K562 (cell line): ENCODE results near the gene GPR22. TPM values are rescaled to one million over a fixed set of nuclear protein-coding genes. Genes with fewer than 3 reads are reported as not detected.

ENCODE experiments used
- ATAC-seq: fragments of 200-7000 bp; cut with Tn5 transposase; 3 replicates; pipeline ENCODE4 v1.9.1; 2020; ENCODE audit warnings: moderate library complexity
- BruUV-seq: library from RNA; stranded (reverse); fragments of 400-500 nt; replicated peaks from 2 replicates; lab custom pipeline; 2021; lab: Mats Ljungman, UMichigan
- CTCF ChIA-PET: fragments of 300-600 bp; formaldehyde crosslinking; extraction: SDS; loops from one replicate; lab custom pipeline; 2021; ENCODE audit warnings: low intra/inter-chr PET ratio; lab: Yijun Ruan, JAX
- POLR2A ChIA-PET: fragments of 300-600, 350-650 bp; sonication (Branson Sonifier 250); formaldehyde crosslinking; extraction: SDS; loops from one replicate; lab custom pipeline; 2021; ENCODE audit warnings: antibody characterized with exemption, inconsistent platforms; lab: Yijun Ruan, JAX
- DNase-seq, 4 experiments: peaks; one replicate each; pipeline versions ENCODE4 v3.0.0 to v3.0.0-alpha.2; 2011 to 2018; ENCODE audit warnings: low spot score in 3 of 4, mixed read lengths in 3 of 4; ENCODE audit errors: extremely low read depth in 1 of 4
- FAIRE-seq: peaks from 2 replicates; lab custom pipeline; 2011; peaks lifted over from hg19 to GRCh38; lab: Jason Lieb, UNC
- H2AFZ ChIP-seq: 2 replicates; pipeline ENCODE4 v1.6.0; 2011; ENCODE audit warnings: low read depth, low read length, control low read depth, inconsistent platforms
- H3K27ac ChIP-seq: fragments of 200-600 bp; 3 replicates; pipeline ENCODE4 v1.8.0; 2011; ENCODE audit warnings: low read depth, mild to moderate bottlenecking, control low read depth, inconsistent platforms, low read length, moderate library complexity, mixed read lengths; ENCODE audit errors: extremely low read depth
- H3K27me3 ChIP-seq, 2 experiments: fragments of 300-600 bp in 1 of 2; 2 replicates in 1 of 2; 3 replicates in 1 of 2; pipeline versions ENCODE4 v1.6.0 to v1.8.0; 2011; ENCODE audit warnings: inconsistent platforms in 2 of 2, low read length in 2 of 2, mild to moderate bottlenecking in 1 of 2, mixed read lengths in 1 of 2, moderate library complexity in 1 of 2; ENCODE audit not compliant: control insufficient read depth in 2 of 2, insufficient read depth in 2 of 2
- H3K36me3 ChIP-seq: fragments of 300-600 bp; 3 replicates; pipeline ENCODE4 v1.8.0; 2011; ENCODE audit warnings: mild to moderate bottlenecking, low read length, inconsistent platforms; ENCODE audit not compliant: control insufficient read depth, insufficient read depth
- H3K4me1 ChIP-seq, 2 experiments: fragments of 200-600 bp in 1 of 2; replicated peaks in 1 of 2; 2 replicates in 1 of 2; 3 replicates in 1 of 2; pipeline versions ENCODE4 v1.5.1 to v1.8.0; 2011; ENCODE audit warnings: inconsistent platforms in 2 of 2, low read length in 2 of 2, mild to moderate bottlenecking in 1 of 2, mixed read lengths in 1 of 2, moderate library complexity in 1 of 2; ENCODE audit not compliant: control insufficient read depth in 2 of 2, insufficient read depth in 2 of 2
- H3K4me2 ChIP-seq: 2 replicates; pipeline ENCODE4 v1.6.1; 2011; ENCODE audit warnings: low read length, control low read depth, inconsistent platforms, mixed read lengths; ENCODE audit not compliant: insufficient read depth
- H3K4me3 ChIP-seq: fragments of 200-600 bp; sonication (generic), shearing (Covaris generic); 2 replicates; pipeline ENCODE4 v1.5.1; 2016; ENCODE audit warnings: control low read depth, inconsistent platforms
- H3K79me2 ChIP-seq: fragments of 200-600 bp; 3 replicates; pipeline ENCODE4 v1.8.0; 2011; ENCODE audit warnings: low read length, inconsistent platforms; ENCODE audit not compliant: control insufficient read depth, insufficient read depth
- H3K9ac ChIP-seq, 2 experiments: 2 replicates each; pipeline versions ENCODE4 v1.6.0 to v1.6.1; 2011; ENCODE audit warnings: low read depth in 2 of 2, low read length in 2 of 2, control low read depth in 1 of 2, inconsistent platforms in 1 of 2, mild to moderate bottlenecking in 1 of 2, mixed read lengths in 1 of 2; ENCODE audit not compliant: insufficient read depth in 1 of 2
- H3K9me1 ChIP-seq: one replicate; pipeline ENCODE4 v1.6.0; 2011; ENCODE audit warnings: inconsistent platforms, mild to moderate bottlenecking, low read length, moderate library complexity; ENCODE audit not compliant: control insufficient read depth, insufficient read depth
- H3K9me3 ChIP-seq: replicated peaks from 2 replicates; pipeline ENCODE4 v1.5.1; 2011; ENCODE audit warnings: low read depth, low read length, inconsistent platforms; ENCODE audit not compliant: control insufficient read depth, insufficient read depth
- H4K20me1 ChIP-seq: replicated peaks from 2 replicates; pipeline ENCODE4 v1.6.1; 2011; ENCODE audit warnings: low read length, inconsistent platforms, mixed read lengths; ENCODE audit not compliant: control insufficient read depth, insufficient read depth
- JUN ChIP-seq, 2 experiments: sonication (generic) in 1 of 2; formaldehyde crosslinking in 1 of 2; IDR thresholded peaks; 2 replicates each; pipeline versions ENCODE4 v1.6.1 to v1.8.0; 2012 to 2022; ENCODE audit warnings: borderline replicate concordance in 2 of 2, mild to moderate bottlenecking in 2 of 2, improper control_type of control experiment in 1 of 2, low read depth in 1 of 2, low read length in 1 of 2, missing genetic modification reagents in 1 of 2
- KDM4B ChIP-seq, 2 experiments: fragments of 450-650 bp in 1 of 2; sonication (generic) in 1 of 2; IDR thresholded peaks; 2 replicates each; pipeline ENCODE4 v1.6.1; 2016 to 2017; ENCODE audit warnings: borderline replicate concordance in 2 of 2, antibody characterized with exemption in 1 of 2, low read depth in 1 of 2, mild to moderate bottlenecking in 1 of 2
- MECOM ChIP-seq: fragments of 250-450 bp; sonication (Bioruptor Pico); IDR thresholded peaks from 2 replicates; pipeline ENCODE4 v1.8.0; 2022; ENCODE audit warnings: inconsistent platforms
- PRPF4 ChIP-seq: fragments of 200-400 bp; formaldehyde crosslinking; IDR thresholded peaks from one replicate; pipeline ENCODE4 v1.6.1; 2017; ENCODE audit warnings: low read length, low read depth, mild to moderate bottlenecking; ENCODE audit not compliant: insufficient read depth, poor library complexity, severe bottlenecking
- SIX5 ChIP-seq, 2 experiments: IDR thresholded peaks; 2 replicates each; pipeline ENCODE4 v1.6.1; 2011; ENCODE audit warnings: low read length in 2 of 2, borderline replicate concordance in 1 of 2, low read depth in 1 of 2, mild to moderate bottlenecking in 1 of 2, moderate library complexity in 1 of 2; ENCODE audit not compliant: insufficient read depth in 1 of 2
- ZFP1 ChIP-seq: fragments of 450-650 bp; formaldehyde crosslinking; IDR thresholded peaks from 2 replicates; pipeline ENCODE4 v1.4.0; 2020; ENCODE audit warnings: mild to moderate bottlenecking, mixed read lengths
- ZNF175 ChIP-seq: fragments of 200-800 bp; sonication (Bioruptor generic); IDR thresholded peaks from 2 replicates; pipeline ENCODE4 v1.6.1; 2016; ENCODE audit warnings: low read depth, mild to moderate bottlenecking, missing genetic modification characterization, missing compliant biosample characterization
- ZNF589 ChIP-seq: fragments of 200-800 bp; sonication (Bioruptor generic); IDR thresholded peaks from 2 replicates; pipeline ENCODE4 v1.6.1; 2016; ENCODE audit warnings: low read depth, missing genetic modification characterization, missing compliant biosample characterization
- WGBS: fragments of 100-300 bp; shearing (Covaris generic); methylation state at CpG from one replicate; pipeline ENCODE4 v1.1.6; 2016; ENCODE audit warnings: low coverage, mixed read lengths; ENCODE audit not compliant: insufficient coverage; ENCODE audit errors: missing lambda C conversion rate; 5-methylcytosine and 5-hydroxymethylcytosine counted together
- in situ Hi-C: fragments of 300-500 bp; cut with MboI; formaldehyde crosslinking; loops from 4 replicates; pipeline ENCODE4 v1.15.0; 2018; ENCODE audit warnings: inconsistent platforms, mixed read lengths
- intact Hi-C: fragments of 100-400 bp; cut with micrococcal nuclease; formaldehyde crosslinking; loops from 2 replicates; pipeline ENCODE4 v1.14.2; 2022
- polyA plus RNA-seq, 8 experiments: library from polyadenylated mRNA; depleted of rRNA in 4 of 8; stranded (reverse) in 5 of 8; unstranded in 3 of 8; fragments of >200 nt; fragmentation: Nextera tagmentation in 2 of 8; fragmentation: Illumina TruSeq in 1 of 8; extraction: Ambion mirVana in 2 of 8; extraction: Trizol in 1 of 8; gene quantifications; 2 replicates each; pipeline versions ENCODE4 v1.2.1 to v1.2.3, GENCODE V29; 2011 to 2014; ENCODE audit warnings: inconsistent platforms in 1 of 8, missing spikeins in 1 of 8
- total RNA-seq, 7 experiments: library from RNA; depleted of rRNA in 6 of 7; stranded (reverse); fragments of >200 nt in 6 of 7; fragmentation: Illumina TruSeq in 2 of 7; extraction: Trizol in 2 of 7; gene quantifications; 2 replicates each; pipeline versions ENCODE4 v1.2.1 to v1.2.3, GENCODE V29; 2011 to 2021; ENCODE audit warnings: low replicate concordance in 1 of 7
- TF ChIP-seq, protein P1 (sequence below): sonication (generic); formaldehyde crosslinking; IDR thresholded peaks from 2 replicates; pipeline ENCODE4 v1.8.1; 2023; ENCODE audit warnings: missing genetic modification reagents, mild to moderate bottlenecking, borderline replicate concordance
- TF ChIP-seq, protein P2 (sequence below), 2 experiments: fragments of 150-350 bp in 1 of 2; IDR thresholded peaks; 2 replicates each; pipeline ENCODE4 v1.6.1; 2012 to 2016; ENCODE audit warnings: low read depth in 2 of 2, low read length in 2 of 2, mild to moderate bottlenecking in 1 of 2, moderate library complexity in 1 of 2

The GPR22 gene
- total and polyA plus RNA-seq, 9 of the 15 experiments (the other 6 are each of a cell fraction or from before 2014, with no cell fraction given) = 0.07 to 0.20 TPM; not detected in 7

DNA sequence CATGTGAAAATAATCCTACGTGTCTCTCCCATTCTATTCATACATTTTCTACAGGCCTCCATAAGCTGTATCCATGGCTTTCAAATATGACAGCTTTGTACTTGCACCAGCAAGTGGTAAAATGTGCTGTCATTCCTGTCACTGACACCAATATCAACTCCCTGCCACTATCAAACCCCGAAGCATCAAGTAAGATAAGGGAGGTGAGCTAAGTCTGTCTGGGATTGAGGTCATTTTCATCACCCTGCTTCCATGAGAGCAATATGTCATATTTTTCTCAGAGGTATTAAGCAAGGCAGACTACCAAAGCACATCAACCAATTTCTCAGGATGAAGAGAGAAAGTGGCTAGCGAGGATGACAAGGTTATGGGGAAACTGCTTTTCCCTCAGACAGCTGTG lies 11.1 kb downstream of the GPR22 start (continued):
- TF ChIP-seq JUN (IDR thresholded peaks at IDR 0.05; ENCODE audit: borderline replicate concordance, low read depth, low read length) (peak; percentile 64; the same call in 1 of the 2 replicates), JUN (CRISPR knock-in tag; IDR thresholded peaks at IDR 0.05; ENCODE audit: borderline replicate concordance) (no peak), SIX5 (IDR thresholded peaks at IDR 0.05; ENCODE audit: borderline replicate concordance in 1 of 2, insufficient read depth in 1 of 2, low read depth in 1 of 2, low read length in 2 of 2) (no peak), MECOM (CRISPR knock-in tag) (0 out of 2 replicates have a peak, but pooled peaks have one; percentile 50), ZNF589 (peak; percentile 36; the same call in 1 of the 2 replicates)

DNA sequence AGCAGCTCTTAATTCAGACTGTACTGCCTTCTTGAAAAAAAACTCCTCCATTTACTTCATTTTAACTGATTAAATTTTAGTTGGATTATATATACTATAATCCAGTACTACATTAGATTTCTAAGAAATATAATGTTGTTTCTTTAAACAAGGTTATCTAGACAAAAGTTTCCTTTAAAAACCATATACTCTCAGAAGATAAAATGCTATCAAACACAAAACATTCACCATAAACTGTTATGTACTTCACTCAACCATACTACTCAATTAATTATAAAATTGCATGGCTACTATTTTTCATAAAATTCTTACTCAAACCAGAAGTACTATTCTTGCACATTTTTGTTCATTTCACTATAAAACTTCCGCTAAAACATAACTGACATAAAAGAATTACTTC lies 12.7 kb downstream of the GPR22 start:
- 0 out of 3 replicates have a peak, but pooled peaks cover 2% of the 10 kb centered on the region for H3K79me2 ChIP-seq
- H3K9me3 ChIP-seq = no peaks in the 10 kb centered on the region
- no peak overlapping the region for H2AFZ ChIP-seq
- intact Hi-C loops (no loop called here), in situ Hi-C loops (no loop called here)
- H4K20me1 ChIP-seq = no peaks in the 10 kb centered on the region
- FAIRE-seq (no peak), DNase-seq (no peak), ATAC-seq (no peak)
- H3K9ac ChIP-seq = no peak overlapping the region
- H3K4me1 ChIP-seq = peaks cover 0 to 8% of the 10 kb centered on the region in 2 experiments; a peak in 2 of 5 replicates
- no peak overlapping the region for H3K4me2 ChIP-seq
- no peaks in the 10 kb centered on the region for H3K36me3 ChIP-seq
- no peak overlapping the region for H3K4me3 ChIP-seq
- no TSS peak for BruUV-seq
- CTCF ChIA-PET = no interaction called here
- H3K27me3 ChIP-seq = no peaks in the 10 kb centered on the region
- POLR2A ChIA-PET = interaction anchor here (2.2 kb wide), 1 partner anchor 13 kb away, joined by 11 read pairs; no protein-coding TSS in a partner anchor
- no peaks in the 10 kb centered on the region for H3K9me1 ChIP-seq
- 94% methylated on average over 1 of the region's 1 CpG for WGBS
- no peak overlapping the region for H3K27ac ChIP-seq
- TF ChIP-seq, protein P1, sequence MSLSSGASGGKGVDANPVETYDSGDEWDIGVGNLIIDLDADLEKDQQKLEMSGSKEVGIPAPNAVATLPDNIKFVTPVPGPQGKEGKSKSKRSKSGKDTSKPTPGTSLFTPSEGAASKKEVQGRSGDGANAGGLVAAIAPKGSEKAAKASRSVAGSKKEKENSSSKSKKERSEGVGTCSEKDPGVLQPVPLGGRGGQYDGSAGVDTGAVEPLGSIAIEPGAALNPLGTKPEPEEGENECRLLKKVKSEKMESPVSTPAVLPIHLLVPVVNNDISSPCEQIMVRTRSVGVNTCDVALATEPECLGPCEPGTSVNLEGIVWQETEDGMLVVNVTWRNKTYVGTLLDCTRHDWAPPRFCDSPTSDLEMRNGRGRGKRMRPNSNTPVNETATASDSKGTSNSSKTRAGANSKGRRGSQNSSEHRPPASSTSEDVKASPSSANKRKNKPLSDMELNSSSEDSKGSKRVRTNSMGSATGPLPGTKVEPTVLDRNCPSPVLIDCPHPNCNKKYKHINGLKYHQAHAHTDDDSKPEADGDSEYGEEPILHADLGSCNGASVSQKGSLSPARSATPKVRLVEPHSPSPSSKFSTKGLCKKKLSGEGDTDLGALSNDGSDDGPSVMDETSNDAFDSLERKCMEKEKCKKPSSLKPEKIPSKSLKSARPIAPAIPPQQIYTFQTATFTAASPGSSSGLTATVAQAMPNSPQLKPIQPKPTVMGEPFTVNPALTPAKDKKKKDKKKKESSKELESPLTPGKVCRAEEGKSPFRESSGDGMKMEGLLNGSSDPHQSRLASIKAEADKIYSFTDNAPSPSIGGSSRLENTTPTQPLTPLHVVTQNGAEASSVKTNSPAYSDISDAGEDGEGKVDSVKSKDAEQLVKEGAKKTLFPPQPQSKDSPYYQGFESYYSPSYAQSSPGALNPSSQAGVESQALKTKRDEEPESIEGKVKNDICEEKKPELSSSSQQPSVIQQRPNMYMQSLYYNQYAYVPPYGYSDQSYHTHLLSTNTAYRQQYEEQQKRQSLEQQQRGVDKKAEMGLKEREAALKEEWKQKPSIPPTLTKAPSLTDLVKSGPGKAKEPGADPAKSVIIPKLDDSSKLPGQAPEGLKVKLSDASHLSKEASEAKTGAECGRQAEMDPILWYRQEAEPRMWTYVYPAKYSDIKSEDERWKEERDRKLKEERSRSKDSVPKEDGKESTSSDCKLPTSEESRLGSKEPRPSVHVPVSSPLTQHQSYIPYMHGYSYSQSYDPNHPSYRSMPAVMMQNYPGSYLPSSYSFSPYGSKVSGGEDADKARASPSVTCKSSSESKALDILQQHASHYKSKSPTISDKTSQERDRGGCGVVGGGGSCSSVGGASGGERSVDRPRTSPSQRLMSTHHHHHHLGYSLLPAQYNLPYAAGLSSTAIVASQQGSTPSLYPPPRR (CRISPR knock-in tag) = no peak
- TF ChIP-seq, protein P2, sequence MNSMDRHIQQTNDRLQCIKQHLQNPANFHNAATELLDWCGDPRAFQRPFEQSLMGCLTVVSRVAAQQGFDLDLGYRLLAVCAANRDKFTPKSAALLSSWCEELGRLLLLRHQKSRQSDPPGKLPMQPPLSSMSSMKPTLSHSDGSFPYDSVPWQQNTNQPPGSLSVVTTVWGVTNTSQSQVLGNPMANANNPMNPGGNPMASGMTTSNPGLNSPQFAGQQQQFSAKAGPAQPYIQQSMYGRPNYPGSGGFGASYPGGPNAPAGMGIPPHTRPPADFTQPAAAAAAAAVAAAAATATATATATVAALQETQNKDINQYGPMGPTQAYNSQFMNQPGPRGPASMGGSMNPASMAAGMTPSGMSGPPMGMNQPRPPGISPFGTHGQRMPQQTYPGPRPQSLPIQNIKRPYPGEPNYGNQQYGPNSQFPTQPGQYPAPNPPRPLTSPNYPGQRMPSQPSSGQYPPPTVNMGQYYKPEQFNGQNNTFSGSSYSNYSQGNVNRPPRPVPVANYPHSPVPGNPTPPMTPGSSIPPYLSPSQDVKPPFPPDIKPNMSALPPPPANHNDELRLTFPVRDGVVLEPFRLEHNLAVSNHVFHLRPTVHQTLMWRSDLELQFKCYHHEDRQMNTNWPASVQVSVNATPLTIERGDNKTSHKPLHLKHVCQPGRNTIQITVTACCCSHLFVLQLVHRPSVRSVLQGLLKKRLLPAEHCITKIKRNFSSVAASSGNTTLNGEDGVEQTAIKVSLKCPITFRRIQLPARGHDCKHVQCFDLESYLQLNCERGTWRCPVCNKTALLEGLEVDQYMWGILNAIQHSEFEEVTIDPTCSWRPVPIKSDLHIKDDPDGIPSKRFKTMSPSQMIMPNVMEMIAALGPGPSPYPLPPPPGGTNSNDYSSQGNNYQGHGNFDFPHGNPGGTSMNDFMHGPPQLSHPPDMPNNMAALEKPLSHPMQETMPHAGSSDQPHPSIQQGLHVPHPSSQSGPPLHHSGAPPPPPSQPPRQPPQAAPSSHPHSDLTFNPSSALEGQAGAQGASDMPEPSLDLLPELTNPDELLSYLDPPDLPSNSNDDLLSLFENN (IDR thresholded peaks at IDR 0.05; ENCODE audit: low read depth in 2 of 2, low read length in 2 of 2) = no peak
- TF ChIP-seq PRPF4 (no peak), KDM4B (IDR thresholded peaks at IDR 0.05; ENCODE audit: borderline replicate concordance in 2 of 2, low read depth in 1 of 2) (no peak), ZNF175 (no peak), ZFP1 (CRISPR knock-in tag) (no peak)
